Astrocyte (in vitro differentiated cells and primary cell): ENCODE results near the gene CECR2. TPM values are rescaled to one million over a fixed set of nuclear protein-coding genes. Genes with fewer than 3 reads are reported as not detected.

Experiments
- DNase-seq: peaks from one replicate; pipeline ENCODE4 v3.0.0-alpha.2; 2010; ENCODE audit warnings: low read depth
- FAIRE-seq: peaks from 2 replicates; lab custom pipeline; 2011; peaks lifted over from hg19 to GRCh38; lab: Jason Lieb, UNC
- H2AFZ ChIP-seq: 2 replicates; pipeline ENCODE4 v1.6.0; 2012; ENCODE audit warnings: low read depth, low read length, inconsistent platforms
- H3K27ac ChIP-seq: 2 replicates; pipeline ENCODE4 v1.5.1; 2011; ENCODE audit warnings: low read depth, low read length, inconsistent platforms
- H3K27me3 ChIP-seq: 2 replicates; pipeline ENCODE4 v1.6.0; 2011; ENCODE audit warnings: low read length, inconsistent platforms; ENCODE audit not compliant: insufficient read depth
- H3K36me3 ChIP-seq: 2 replicates; pipeline ENCODE4 v1.5.1; 2011; ENCODE audit warnings: low read length, inconsistent platforms; ENCODE audit not compliant: insufficient read depth
- H3K4me1 ChIP-seq: 2 replicates; pipeline ENCODE4 v1.5.1; 2011; ENCODE audit warnings: low read length, inconsistent platforms; ENCODE audit not compliant: insufficient read depth
- H3K4me2 ChIP-seq: 2 replicates; pipeline ENCODE4 v1.6.0; 2012; ENCODE audit warnings: low read length, inconsistent platforms
- H3K4me3 ChIP-seq: 2 replicates; pipeline ENCODE4 v1.5.1; 2011; ENCODE audit warnings: low read depth, mild to moderate bottlenecking, low read length, inconsistent platforms; ENCODE audit not compliant: insufficient read depth
- H3K79me2 ChIP-seq: 2 replicates; pipeline ENCODE4 v1.6.0; 2012; ENCODE audit warnings: mild to moderate bottlenecking, low read length, inconsistent platforms; ENCODE audit not compliant: insufficient read depth
- H3K9ac ChIP-seq: 2 replicates; pipeline ENCODE4 v1.6.0; 2012; ENCODE audit warnings: mild to moderate bottlenecking, low read length, inconsistent platforms
- H3K9me3 ChIP-seq: 2 replicates; pipeline ENCODE4 v1.5.1; 2012; ENCODE audit warnings: low read depth, mild to moderate bottlenecking, low read length, inconsistent platforms; ENCODE audit not compliant: insufficient read depth
- H4K20me1 ChIP-seq: 2 replicates; pipeline ENCODE4 v1.6.0; 2012; ENCODE audit warnings: low read length, inconsistent platforms; ENCODE audit not compliant: insufficient read depth
- H3K27ac Mint-ChIP-seq: one replicate; pipeline ENCODE4 v1.8.0; 2021; ENCODE audit warnings: mild to moderate bottlenecking, mixed read lengths; ENCODE audit not compliant: unreplicated experiment
- H3K27me3 Mint-ChIP-seq: one replicate; pipeline ENCODE4 v1.8.0; 2021; ENCODE audit warnings: low read depth, mixed read lengths; ENCODE audit not compliant: unreplicated experiment
- H3K36me3 Mint-ChIP-seq: one replicate; pipeline ENCODE4 v1.8.0; 2021; ENCODE audit warnings: low read depth, mixed read lengths; ENCODE audit not compliant: unreplicated experiment
- H3K4me1 Mint-ChIP-seq: one replicate; pipeline ENCODE4 v1.8.0; 2021; ENCODE audit warnings: low read depth, mixed read lengths; ENCODE audit not compliant: unreplicated experiment
- H3K4me3 Mint-ChIP-seq: one replicate; pipeline ENCODE4 v1.8.0; 2021; ENCODE audit warnings: mild to moderate bottlenecking, moderate library complexity, mixed read lengths; ENCODE audit not compliant: unreplicated experiment
- H3K9me3 Mint-ChIP-seq: one replicate; pipeline ENCODE4 v1.8.0; 2021; ENCODE audit warnings: mild to moderate bottlenecking, mixed read lengths; ENCODE audit not compliant: unreplicated experiment
- EZH2 ChIP-seq: IDR thresholded peaks from 2 replicates; pipeline ENCODE4 v1.6.1; 2012; ENCODE audit warnings: mild to moderate bottlenecking, low read length, inconsistent platforms; ENCODE audit not compliant: insufficient read depth
- total RNA-seq: library from RNA; stranded (reverse); gene quantifications from 2 replicates; pipeline ENCODE4 v1.2.1, GENCODE V29; 2021
- TF ChIP-seq, protein P1 (sequence below): IDR thresholded peaks from 2 replicates; pipeline ENCODE4 v1.5.1; 2011; ENCODE audit warnings: low read depth, mild to moderate bottlenecking, inconsistent platforms, low read length, moderate library complexity; ENCODE audit not compliant: insufficient read depth

CECR2 gene
- total RNA-seq, 1 donor from 2014 or later: 15.7 TPM

DNA sequence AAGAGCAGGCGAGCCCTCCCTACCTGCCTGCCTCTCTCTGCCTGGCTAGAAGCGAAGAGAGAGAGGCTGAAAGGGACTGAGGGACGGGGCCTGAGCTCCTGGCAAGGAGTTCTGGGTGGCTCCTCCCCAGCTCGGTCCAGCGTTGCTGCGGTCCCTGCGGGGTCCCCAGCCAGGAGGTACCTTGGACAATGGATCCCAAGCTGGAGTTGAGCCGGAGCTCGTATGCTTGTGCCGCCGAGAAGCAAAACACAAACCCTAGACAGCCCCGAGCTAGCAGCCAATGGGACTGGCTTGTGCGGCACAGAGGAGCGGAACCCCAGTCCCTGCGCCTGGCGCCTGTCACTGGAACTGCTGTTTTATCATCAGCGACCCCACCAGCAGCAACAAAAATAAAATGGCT, 212.4 kb downstream of the CECR2 start:
- Histone ChIP-seq H3K4me3 (no peak overlapping the region), H3K9ac (no peak overlapping the region), H3K9me3 (no peaks in the 10 kb centered on the region), H3K36me3 (no peaks in the 10 kb centered on the region), H3K4me2 (no peak overlapping the region), H3K79me2 (no peaks in the 10 kb centered on the region), H3K27me3 (no peaks in the 10 kb centered on the region), H3K4me1 (peaks cover 4% of the 10 kb centered on the region), H3K27ac (no peak overlapping the region), H2AFZ (no peak overlapping the region), H4K20me1 (no peaks in the 10 kb centered on the region)
- H3K4me1 Mint-ChIP-seq: no peaks in the 10 kb centered on the region
- H3K27me3 Mint-ChIP-seq: peaks cover 8% of the 10 kb centered on the region
- no peaks in the 10 kb centered on the region for H3K9me3 Mint-ChIP-seq
- TF ChIP-seq, protein P1, sequence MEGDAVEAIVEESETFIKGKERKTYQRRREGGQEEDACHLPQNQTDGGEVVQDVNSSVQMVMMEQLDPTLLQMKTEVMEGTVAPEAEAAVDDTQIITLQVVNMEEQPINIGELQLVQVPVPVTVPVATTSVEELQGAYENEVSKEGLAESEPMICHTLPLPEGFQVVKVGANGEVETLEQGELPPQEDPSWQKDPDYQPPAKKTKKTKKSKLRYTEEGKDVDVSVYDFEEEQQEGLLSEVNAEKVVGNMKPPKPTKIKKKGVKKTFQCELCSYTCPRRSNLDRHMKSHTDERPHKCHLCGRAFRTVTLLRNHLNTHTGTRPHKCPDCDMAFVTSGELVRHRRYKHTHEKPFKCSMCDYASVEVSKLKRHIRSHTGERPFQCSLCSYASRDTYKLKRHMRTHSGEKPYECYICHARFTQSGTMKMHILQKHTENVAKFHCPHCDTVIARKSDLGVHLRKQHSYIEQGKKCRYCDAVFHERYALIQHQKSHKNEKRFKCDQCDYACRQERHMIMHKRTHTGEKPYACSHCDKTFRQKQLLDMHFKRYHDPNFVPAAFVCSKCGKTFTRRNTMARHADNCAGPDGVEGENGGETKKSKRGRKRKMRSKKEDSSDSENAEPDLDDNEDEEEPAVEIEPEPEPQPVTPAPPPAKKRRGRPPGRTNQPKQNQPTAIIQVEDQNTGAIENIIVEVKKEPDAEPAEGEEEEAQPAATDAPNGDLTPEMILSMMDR: no peak
- TF ChIP-seq EZH2: no peak
- DNase-seq: no peak
- H3K27ac Mint-ChIP-seq: no peak overlapping the region
- H3K36me3 Mint-ChIP-seq: peaks cover 2% of the 10 kb centered on the region
- no peak for FAIRE-seq
- no peak overlapping the region for H3K4me3 Mint-ChIP-seq

DNA sequence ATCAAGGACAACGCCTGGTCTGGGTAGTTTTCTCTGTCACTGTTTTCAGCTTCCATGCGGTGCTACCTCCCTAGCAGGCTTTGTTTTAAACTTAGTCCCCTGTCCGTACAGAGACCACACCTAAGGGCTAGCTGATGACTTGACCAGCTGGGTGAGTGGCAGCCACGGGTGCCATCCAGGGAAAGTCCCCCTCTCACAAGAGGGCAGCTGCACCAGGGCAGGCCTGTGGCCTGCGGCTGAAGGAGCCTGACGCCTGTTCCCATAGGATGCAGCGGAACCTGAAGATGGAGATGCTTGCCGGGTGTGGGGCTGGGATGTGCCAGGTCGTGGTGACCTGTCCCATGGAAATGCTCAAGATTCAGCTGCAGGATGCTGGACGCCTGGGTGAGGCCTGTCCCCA, 213.9 kb downstream of the CECR2 start:
- Mint-ChIP-seq H3K27me3 (peaks cover 8% of the 10 kb centered on the region), H3K9me3 (no peaks in the 10 kb centered on the region), H3K4me1 (no peaks in the 10 kb centered on the region), H3K27ac (no peak overlapping the region), H3K36me3 (peaks cover 2% of the 10 kb centered on the region), H3K4me3 (no peak overlapping the region)
- Histone ChIP-seq H2AFZ (no peak overlapping the region), H3K4me2 (no peak overlapping the region), H3K36me3 (no peaks in the 10 kb centered on the region), H3K9ac (no peak overlapping the region), H4K20me1 (no peaks in the 10 kb centered on the region), H3K4me3 (no peak overlapping the region), H3K79me2 (no peaks in the 10 kb centered on the region), H3K27ac (no peak overlapping the region), H3K4me1 (peaks cover 2% of the 10 kb centered on the region), H3K9me3 (no peaks in the 10 kb centered on the region), H3K27me3 (no peaks in the 10 kb centered on the region)
- no peak for TF ChIP-seq EZH2
- TF ChIP-seq, protein P1: no peak
- FAIRE-seq (no peak), DNase-seq (no peak)

DNA sequence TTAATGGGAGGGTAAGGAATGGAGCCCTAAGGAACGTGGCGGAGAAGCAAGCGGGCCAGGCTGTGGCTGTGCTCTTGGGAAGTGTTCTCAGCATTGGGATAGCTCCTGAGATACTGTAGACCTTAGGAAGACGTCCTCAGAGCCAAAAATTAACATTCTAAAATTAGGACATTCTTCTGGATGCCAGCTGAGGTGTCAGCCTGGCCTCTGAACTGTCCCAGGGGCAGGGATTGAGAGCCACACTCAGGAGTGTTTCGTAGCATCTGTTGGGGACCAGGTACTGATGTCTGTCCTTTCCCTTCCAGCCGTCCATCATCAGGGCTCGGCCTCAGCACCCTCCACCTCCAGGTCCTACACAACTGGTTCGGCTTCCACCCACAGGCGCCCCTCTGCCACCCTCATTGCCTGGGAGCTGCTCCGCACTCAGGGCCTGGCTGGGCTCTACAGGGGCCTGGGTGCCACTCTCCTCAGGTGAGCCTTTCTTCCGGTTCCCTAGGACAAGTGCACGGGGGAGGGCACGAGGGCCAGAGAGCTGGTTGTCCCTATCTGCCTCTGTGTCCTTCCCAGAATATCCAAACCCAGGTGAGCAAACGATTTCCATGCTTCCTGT, 217.7 kb downstream of the CECR2 start:
- H3K4me2 ChIP-seq: no peak overlapping the region
- H3K27me3 Mint-ChIP-seq: peaks cover 2% of the 10 kb centered on the region
- no peak for TF ChIP-seq EZH2
- TF ChIP-seq, protein P1: no peak
- H3K9me3 ChIP-seq: no peaks in the 10 kb centered on the region
- no peaks in the 10 kb centered on the region for H3K4me1 ChIP-seq
- H3K4me1 Mint-ChIP-seq: no peaks in the 10 kb centered on the region
- no peak overlapping the region for H3K27ac Mint-ChIP-seq
- H3K9me3 Mint-ChIP-seq: no peaks in the 10 kb centered on the region
- FAIRE-seq: no peak
- no peaks in the 10 kb centered on the region for H3K36me3 Mint-ChIP-seq
- no peak overlapping the region for H3K9ac ChIP-seq
- H3K36me3 ChIP-seq: peaks cover 11% of the 10 kb centered on the region
- no peaks in the 10 kb centered on the region for H3K79me2 ChIP-seq
- no peak overlapping the region for H3K4me3 Mint-ChIP-seq
- H3K27ac ChIP-seq: no peak overlapping the region
- H3K4me3 ChIP-seq: no peak overlapping the region
- no peaks in the 10 kb centered on the region for H4K20me1 ChIP-seq
- no peaks in the 10 kb centered on the region for H3K27me3 ChIP-seq
- no peak for DNase-seq
- no peak overlapping the region for H2AFZ ChIP-seq
